Brain pericyte (primary cell): ENCODE results near the gene LRBA.
A peak's percentile ranks its signal among the peaks of the same experiment; 100 is the strongest.
"Not testable (repeated sequence)": the region's sequence is repeated elsewhere in the genome, so short reads cannot be mapped to it uniquely, and the experiment has no call there.

Experiments
- DNase-seq: peaks from one replicate; pipeline ENCODE4 v3.0.0-alpha.2; 2012; ENCODE audit warnings: low read depth, low spot score

LRBA gene

DNA sequence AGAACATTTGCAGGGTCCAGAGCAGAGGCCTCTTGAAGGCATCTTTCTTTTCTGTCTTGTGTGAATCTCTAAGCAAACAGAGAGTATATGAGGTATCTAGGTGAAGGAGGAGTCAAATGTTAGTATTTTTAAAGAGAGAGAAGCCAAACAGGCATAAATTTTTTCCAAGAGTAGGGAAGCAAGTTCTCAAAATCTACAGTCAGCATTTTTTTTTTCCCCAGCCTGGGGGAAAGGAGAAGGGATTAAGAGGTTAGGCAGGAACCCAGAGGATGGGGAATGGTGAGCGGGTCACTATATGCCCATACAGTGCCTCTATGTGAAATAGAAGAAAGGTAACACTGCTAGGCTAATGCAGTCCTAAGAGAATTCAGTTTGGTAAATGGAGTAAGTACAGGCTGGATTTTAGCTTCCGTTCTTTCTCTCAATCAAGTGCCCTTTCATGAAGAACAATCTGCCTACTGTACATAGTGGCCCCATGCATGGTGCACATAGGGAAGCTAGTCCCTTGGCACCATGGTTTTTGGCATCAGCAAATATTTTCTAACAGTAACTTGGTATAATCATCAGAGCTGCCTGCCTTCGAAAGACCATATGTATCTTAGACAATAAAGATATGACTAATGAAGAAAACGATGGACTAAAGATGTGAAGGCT is 596.2 kb downstream of the LRBA start:
- DNase-seq: no peak

DNA sequence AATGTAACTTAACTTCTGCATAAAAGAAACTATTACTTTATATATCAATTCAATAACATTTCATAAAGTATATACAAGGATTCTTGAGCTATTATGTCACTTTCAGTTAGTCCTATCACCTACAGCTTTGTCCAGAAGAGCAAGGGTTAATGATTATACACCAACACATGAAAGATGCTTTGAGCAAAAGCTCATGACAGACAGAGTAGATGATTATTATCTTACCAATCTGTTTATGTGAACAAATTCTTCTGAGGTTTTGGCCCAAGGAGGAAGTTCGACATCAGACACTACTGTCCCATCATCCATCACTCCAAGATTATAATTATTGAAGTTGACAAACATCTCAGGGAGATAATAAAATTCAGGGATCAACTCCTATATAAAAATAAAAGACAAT is 599.9 kb downstream of the LRBA start:
- no peak for DNase-seq

DNA sequence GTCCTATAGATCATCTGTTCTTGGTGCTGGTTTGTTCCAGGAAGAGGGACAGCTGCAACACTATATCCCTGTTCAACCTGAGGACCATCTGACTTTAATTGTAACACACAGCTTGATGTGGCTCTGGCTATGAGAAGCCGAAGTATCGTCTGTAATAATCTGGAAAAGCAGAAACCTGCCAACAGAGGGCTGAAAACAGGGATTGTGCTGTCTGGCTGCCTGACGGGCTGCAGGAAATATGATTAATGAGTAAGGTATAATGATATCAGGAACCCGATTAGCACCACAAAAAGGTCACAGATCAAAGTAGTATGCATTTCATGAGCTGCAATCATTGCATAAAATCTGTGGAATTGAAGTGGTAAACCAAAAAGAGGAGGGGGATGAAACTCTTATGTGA is 603.6 kb downstream of the LRBA start:
- DNase-seq: no peak

DNA sequence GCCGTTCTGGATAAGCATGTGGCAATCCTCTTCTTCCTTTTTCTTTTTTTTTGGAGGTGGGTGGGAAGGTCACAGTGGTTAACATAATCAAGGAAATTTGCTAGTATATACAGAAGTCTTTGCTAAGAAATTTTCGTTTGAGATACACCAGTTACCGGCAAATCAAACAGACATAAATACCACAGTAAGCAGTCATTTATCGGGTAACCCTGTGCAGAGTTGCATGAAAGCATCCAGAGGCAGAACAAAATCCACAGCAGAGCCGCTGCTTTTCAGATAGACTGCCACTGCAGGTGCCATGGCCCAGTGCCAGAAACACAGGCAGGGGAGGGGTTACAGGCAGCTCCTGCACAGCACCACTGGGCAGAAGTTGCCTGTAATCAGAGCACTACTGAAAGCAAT is 612.2 kb downstream of the LRBA start:
- no peak for DNase-seq

DNA sequence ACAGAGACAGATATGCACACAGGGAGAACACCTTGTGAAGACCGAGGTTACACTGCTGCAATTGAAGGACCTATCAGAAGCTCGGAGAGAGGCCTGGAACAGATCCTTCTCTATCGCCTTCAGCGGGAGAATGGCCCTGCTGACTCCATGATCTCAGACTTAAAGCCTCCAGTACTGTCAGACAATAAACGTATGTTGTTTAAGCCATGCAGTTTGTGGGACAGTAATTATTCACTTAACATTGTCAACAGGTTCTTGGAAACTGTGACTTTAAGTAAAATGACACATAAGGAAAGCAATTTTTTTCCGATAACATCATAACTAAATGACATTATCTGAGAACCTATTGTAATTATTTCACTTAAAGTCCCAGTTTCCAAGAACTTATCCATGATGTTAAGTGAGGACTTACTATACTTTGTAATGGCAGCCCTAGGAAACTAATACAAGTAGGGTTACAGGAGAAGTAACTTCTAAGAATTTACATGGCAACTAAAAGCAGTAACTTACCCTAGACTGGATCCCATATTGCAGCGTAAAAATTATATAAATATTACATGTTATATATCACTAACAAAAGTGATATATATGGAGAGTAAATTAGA is 613.9 kb downstream of the LRBA start:
- DNase-seq: no peak

DNA sequence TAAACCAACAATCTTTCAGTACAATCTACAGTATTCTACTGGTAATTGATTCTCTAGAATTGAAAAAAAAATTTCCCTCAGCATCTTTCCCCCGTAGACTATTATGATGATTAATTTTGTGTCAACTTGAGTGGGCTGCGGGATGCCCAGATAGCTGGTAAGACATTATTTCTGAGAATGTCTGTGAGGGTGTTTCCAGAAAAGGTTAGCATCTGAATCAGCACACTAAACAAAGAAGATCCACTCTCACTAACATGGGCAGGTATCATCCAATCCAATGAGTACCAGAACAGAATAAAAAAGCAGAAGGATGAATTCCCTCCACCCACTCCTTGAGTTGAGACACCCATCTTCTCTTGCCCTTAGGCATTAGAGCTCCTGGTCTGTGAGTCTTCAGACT is 619.2 kb downstream of the LRBA start:
- no peak for DNase-seq

DNA sequence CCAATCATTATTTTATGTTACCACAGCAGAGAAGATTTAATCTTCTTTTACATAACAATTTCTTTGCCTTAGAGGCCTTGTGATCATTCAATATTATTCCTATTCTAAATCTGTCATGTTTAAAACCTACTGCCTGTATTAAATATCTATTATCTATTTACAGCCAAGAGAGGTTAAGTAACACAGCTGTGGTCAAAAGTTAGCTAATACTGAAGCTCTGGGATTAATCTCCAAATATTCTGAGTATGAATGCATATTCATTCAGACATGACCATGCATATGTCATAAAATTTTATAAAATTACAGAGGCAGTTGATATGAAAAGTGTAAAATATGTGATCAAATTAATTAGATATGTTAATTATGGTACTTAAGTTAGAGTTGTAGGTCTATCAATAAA is 621.0 kb downstream of the LRBA start:
- DNase-seq: no peak

DNA sequence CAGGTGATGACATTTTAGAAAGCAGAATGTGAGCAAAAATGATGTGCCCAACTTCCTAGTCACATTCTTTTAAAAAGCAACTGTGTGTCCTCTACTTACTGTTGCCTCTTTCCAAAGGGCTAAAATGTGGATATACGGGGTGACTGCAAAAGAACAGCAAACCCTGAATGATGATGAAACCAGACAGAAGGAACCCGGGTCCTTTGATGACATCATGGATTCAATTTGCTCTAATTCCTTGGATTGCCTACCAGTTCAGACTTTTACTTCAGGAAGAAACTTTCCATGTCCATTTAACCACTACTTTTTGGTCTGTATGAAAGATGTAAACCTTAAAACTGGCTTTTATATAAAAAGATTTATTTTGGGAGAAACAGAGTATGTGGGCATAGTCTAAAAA is 624.0 kb downstream of the LRBA start:
- no peak for DNase-seq

DNA sequence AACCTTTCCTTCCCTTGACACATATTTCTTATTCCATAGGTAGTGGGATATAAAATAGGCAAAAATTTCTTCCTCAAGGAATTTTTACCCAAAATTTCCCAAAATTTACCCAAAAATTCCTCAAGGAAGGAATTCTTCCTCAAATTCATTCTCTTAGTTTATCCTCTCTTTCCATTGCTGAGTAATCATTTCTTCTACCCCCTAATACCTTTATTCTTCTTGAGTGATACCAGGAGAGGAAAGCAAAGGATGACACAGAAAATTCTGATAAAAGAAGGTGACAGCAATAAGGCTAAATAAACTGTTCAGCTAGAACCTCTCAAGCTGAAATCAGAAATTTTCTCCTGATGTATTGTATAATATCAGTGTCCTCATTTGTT is 624.6 kb downstream of the LRBA start:
- DNase-seq: no peak

DNA sequence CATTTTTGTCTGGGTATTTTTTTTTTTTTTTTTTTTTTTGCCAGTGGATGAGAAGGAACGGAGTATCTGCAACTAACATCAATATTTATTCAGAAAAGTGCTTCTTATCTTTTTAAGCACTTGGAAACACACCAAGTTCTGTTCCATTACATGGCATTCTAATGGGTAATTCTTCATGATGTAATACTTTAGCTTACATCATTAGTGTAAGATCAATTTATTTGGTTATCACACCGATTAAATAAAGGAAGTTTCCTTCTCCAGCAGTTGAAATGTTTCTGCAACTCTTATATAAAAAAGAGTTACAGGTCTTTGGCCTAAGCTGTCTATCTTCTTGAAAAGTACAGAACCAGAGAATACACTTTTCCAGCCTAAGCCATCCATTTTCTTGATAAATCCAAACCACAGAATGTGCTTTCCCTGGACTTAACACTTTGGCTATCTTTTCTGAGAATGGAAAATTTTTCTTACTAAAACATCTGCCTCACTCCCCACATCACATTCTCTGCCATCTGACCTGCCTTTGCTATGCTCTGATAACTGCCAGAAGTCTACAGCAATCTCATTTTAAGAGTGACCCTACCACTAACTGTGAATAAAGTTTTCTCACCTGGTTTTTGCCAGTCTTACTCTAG is 625.1 kb downstream of the LRBA start:
- DNase-seq: no peak

DNA sequence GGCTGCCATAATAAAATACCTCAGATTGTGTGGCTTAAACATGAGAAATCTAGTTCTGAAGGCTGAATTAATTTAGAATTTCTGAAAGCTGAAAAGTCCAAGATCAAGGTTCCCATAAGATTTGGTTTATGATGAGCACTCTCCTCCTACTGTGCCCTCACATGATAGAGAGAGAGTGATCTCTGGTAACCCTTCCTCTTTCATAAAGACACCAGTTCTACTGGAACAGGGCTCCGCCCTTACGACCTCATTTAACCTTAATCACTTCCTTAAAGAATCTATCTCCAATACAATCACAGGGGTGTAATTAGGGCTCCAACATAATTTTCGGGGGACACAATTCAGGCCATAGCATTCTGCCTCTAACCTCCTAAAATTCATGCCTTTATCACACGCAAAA is 627.1 kb downstream of the LRBA start:
- no peak for DNase-seq

DNA sequence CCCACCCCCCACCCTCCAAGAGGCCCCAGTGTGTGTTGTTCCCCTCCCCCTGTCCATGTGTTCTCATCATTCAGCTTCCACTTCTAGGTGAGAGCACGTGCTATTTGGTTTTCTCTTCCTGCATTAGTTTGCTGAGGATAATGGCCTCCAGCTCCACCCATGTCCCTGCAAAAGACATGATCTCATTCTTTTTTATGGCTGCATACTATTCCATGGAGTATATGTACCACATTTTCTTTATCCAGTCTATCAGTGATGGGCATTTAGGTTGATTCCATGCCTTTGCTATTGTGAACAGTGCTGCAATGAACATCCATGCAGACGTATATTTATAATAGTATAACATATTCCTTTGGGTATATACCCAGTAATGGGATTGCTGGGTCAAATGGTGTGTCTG is 628.7 kb downstream of the LRBA start:
- not testable (repeated sequence) for DNase-seq

DNA sequence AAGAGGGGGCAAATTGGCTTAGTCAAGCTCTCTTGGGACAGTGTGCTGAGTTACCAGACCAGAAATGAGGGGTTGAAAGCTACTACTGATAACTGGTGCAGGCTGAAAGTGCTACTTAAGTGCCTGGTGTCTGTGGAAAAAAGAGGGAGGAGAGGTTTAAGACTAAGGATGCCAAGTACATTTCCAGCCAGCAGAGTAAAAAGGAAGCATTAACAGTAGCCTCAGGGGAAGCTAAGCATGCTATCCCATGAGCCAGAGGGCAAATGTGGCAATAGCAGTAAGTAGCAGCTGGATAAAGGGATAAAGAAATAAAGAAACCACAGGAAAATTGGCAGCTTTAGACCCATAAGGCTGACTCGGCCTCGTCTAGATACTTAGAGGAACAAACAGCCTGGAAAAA is 629.5 kb downstream of the LRBA start:
- DNase-seq: peak; percentile 80

DNA sequence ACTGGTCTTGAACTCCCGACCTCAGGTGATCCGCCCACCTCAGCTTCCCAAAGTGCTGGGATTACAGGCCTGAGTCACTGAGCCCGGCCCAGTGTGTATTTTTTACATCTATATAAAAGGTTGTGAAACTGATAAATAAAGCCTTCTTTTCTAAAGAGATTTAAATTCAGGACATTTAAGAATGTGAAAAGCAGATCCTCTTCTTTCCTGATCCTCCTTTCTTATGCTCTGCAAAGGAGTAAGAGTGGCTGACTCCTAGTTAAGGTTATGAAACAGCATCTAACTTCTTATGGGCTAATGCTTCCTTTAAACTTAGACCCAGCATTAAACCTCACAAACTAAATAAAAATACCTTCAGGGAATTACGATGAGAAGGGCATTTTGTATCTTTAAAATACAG is 630.8 kb downstream of the LRBA start:
- no peak for DNase-seq

DNA sequence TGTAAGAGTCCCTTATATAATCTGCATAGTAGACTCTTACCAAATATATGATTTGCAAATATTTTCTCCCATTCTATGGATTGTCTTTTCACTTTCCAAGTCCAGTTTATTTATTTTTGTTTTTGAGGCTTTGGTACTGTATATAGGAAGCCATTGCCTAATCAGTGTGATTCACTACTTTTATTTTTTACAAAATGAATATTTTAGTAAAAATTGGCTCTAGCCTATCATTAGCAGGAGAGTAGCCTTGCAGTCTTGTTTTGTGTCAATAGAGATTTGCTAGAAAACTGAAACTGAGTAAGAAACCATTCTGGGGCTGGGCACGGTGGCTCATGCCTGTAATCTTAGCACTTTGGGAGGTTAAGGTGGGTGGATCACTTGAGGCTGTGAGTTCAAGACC is 633.1 kb downstream of the LRBA start:
- DNase-seq: no peak

DNA sequence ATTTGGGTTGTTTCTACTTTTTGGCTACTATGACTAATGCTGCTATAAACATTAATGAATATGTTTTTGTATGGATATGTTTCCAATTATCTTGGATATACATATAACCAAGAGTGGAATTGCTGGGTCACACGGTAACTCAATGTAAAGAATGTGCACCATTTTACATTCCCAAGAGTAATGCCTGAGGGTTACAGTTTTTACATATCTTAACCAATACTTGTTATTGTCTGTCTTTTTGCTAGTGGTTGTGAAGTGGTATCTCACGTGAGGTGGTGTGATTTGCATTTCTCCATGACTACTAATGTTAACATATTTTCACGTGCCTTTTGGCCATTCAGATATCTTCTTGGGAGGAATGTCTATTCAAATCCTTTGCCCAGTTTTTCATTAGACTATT is 633.5 kb downstream of the LRBA start:
- DNase-seq: no peak

DNA sequence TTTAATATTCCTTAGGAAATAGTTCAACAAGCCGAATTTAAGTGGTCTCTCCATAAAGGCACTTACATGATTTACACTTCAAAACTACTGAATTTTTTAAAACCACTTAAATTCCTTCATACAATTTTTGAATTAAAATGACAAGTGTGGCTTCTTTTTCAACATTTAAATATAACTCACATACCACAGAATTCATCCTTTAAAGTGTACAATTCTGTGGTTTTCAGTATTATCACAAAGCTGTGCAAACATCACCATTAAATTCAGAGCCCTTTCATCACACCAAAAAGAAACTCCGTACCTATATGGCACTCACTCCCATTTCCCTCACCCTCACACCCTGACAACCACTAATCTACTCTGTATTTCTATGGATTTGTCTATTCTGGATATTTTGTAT is 634.0 kb downstream of the LRBA start:
- no peak for DNase-seq

DNA sequence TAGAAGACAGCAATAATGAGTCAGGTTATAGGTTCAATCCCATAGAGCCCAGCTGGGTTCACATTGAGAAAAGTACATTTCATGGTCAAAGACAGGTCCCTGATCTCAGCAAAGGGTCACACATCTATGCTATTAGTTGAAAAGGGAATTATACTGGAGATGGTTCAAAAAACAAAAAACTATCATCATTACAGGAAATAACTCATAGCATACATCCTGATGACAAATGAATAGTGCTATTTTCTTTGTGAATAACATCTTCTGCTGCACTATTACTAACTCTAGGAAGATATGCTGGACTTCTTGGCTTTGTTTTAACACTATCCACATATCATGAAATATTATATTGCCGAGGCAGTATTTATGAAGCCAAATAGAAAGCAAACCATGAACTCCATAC is 635.6 kb downstream of the LRBA start:
- DNase-seq: no peak

DNA sequence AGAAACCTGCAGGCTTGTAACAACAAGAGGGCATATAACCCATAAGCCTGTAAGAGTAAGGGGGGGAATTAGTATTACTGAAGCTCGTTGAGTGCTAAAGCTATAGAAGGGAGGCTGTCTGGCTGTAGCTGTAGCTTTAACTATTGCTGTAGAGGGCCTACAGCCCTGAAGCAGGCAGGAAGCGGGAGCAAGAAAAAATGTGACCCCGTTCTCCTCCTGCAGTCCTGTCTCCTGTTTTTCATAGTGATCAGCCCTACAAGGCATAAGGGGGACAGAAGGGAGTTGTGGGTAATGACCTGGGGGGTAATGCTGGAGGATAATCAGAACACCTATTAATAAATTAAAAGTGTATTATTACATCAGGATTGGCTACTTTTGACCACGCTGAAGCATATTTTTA is 640.1 kb downstream of the LRBA start:
- DNase-seq: no peak

DNA sequence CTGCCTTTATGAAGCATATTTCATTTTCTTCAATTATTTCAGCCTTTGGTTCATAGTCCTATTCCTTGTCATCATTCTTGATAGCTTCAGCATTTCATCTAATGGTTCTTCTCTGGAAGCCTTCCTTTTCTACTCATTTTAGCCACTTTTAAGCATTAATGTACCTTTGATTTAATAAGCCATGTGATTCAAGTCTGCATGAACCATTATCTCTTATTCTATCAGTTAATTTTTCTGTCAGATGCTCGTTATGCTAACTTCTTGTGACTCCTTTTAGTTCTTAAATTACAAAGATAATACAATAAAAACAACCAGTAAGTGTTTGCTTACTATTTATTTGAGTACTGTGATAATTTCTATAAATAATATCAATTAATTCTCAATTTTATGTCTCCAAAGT is 643.2 kb downstream of the LRBA start:
- DNase-seq: no peak

DNA sequence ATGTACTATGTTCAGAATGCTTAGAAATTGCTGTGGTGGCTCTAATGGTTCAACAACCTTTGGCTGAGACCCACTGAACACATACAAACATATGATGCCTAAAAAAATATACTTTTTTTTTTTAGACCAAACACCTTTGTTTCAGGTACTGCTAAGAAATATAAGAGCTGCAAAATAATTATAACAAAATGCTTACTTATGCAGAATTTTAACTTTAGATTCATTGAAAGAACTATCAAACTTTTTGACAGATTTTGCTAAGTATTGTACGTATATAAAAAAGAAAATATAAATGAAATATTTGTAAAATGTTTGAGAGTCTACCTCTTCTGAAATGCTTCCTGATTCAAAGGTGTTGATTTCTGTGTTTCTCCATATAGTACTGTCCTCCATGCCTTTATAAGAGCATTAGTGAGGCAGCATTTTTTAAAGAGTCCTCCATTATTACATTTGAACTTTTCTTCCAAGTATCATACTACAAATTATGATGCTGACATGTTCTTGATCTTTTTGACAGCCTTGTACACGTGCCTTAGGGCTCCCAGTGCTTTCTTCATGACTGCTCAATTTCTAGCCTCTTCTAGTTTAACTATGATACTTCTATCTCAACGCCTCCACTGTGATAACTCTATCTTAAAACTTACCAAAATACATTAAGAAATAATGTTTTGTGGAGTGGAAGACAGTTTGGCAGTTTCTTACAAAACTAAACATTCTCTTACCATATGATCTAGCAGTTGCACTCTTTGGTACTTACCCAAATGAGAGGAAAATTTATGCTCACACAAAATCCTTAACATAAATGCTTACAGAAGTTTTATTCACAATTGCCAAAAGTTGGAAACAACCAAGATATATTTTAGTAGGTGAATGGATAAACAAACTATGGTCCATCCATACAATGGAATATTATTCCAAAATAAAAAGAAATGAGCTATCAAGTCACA is 645.4 kb downstream of the LRBA start:
- DNase-seq: no peak

DNA sequence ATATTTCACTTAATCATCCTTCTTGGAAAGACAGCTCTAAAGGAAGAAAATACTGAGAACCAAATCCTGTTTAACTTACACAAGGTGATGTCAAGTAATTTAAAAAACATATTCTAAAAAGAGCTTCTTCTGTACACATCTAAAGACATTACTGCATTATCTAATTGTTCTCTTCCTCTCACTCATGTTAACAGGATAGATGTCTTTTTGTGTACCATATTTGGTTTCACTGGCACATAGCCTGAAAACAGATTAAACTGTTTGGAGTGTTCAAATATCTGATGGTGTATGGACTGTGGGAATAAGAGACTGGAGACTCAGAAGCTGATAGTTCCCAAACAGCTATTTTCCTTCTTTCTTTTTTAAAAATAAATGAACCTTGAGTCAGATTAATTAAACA is 646.4 kb downstream of the LRBA start:
- no peak for DNase-seq
